Measurements from ENCODE around the gene EFCAB11. TPM values are rescaled to one million over a fixed set of nuclear protein-coding genes. Genes with fewer than 3 reads are reported as not detected.

EFCAB11 gene
- total and polyA plus RNA-seq, 2 donors (not counting 3 experiments of a cell fraction or from before 2014, with no cell fraction given), result 2.8 to 6.3 TPM

DNA sequence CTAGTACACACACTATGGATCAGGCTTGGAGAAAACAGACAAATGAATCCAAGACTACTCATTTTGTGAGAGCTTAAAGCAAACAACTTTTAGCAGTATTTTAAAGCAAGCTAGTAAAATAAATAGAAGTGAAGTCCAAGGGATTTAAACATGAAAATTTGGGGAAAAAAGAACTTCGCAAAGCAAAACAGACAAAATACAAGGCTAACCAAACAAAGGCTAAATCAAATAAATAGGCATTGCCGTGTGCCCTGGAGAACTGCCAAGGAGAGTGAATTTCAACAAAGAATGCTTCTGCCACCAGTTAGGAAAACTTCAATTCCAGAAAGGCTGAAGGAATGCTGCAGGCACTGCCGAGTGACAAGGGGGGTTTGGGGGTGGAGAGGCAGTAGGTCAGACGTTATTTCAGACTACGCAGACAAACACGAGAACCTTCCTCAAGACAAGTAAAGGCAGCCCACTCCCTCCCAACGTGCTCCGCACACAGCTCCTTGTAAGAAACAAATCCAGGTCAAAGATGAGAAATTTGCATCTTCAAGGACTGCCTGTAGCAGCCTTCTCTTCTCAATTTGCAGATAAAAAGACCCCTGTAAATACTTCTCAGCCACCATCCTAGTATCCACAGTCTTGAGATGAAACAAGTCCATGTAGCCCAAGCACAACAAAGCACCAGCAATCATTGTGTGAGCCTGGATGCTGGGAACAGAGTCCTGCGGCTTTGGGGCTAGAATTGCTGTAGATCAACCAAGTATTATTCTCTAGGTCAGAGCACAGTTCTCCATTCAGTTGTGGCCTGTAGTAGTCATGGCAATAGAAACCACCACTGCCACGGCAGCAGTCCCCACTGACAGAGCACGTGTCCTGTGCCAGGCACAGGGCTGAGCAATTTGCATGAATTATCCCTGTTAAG lies 43.3 kb downstream of the EFCAB11 start:
- FAIRE-seq, result no peak

More for the DNA sequence above, 43.3 kb downstream of the EFCAB11 start:
- H4K20me1 ChIP-seq (replicated peaks; ENCODE audit: control insufficient read depth, extremely low read depth, insufficient read depth, low read length), result no peaks in the 10 kb centered on the region
- no peaks in the 10 kb centered on the region for H3K9me3 ChIP-seq (replicated peaks; ENCODE audit: control insufficient read depth, insufficient read depth, low read length)
- no TSS peak for BruUV-seq (replicated peaks)
- H3K9ac ChIP-seq (replicated peaks; ENCODE audit: extremely low read depth, insufficient read depth, low read length), result no peak overlapping the region
- dilution Hi-C loops (cut with MboI; ENCODE audit: extremely low pct_ligation_motif_present, low sequenced_read_pairs), result no loop called here
- no peaks in the 10 kb centered on the region for H3K27me3 ChIP-seq (ENCODE audit: control insufficient read depth in 2 of 2, insufficient read depth in 2 of 2, low read length in 2 of 2)
- H3K79me2 ChIP-seq (ENCODE audit: control insufficient read depth, insufficient read depth, low read length), result no peaks in the 10 kb centered on the region
- no peak for TF ChIP-seq POLR2AphosphoS5 (IDR thresholded peaks at IDR 0.05; ENCODE audit: insufficient read depth, low read depth, low read length)
- no peak for TF ChIP-seq POLR2A (IDR thresholded peaks at IDR 0.05; ENCODE audit: low read depth, low read length)
- no peak for TF ChIP-seq JUN (IDR thresholded peaks at IDR 0.05; ENCODE audit: borderline replicate concordance, insufficient read depth, insufficient read length, low read depth)
- TF ChIP-seq, protein P1, sequence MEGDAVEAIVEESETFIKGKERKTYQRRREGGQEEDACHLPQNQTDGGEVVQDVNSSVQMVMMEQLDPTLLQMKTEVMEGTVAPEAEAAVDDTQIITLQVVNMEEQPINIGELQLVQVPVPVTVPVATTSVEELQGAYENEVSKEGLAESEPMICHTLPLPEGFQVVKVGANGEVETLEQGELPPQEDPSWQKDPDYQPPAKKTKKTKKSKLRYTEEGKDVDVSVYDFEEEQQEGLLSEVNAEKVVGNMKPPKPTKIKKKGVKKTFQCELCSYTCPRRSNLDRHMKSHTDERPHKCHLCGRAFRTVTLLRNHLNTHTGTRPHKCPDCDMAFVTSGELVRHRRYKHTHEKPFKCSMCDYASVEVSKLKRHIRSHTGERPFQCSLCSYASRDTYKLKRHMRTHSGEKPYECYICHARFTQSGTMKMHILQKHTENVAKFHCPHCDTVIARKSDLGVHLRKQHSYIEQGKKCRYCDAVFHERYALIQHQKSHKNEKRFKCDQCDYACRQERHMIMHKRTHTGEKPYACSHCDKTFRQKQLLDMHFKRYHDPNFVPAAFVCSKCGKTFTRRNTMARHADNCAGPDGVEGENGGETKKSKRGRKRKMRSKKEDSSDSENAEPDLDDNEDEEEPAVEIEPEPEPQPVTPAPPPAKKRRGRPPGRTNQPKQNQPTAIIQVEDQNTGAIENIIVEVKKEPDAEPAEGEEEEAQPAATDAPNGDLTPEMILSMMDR (IDR thresholded peaks at IDR 0.05; ENCODE audit: extremely low read depth in 1 of 2, insufficient read depth in 1 of 2, low read depth in 1 of 2, low read length in 2 of 2), result no peak
- TF ChIP-seq MYC (IDR thresholded peaks at IDR 0.05; ENCODE audit: low read depth, low read length), result no peak
- no peak for TF ChIP-seq FOS (IDR thresholded peaks at IDR 0.05; ENCODE audit: borderline replicate concordance, insufficient read depth, low read length)
- no peak for TF ChIP-seq EZH2 (IDR thresholded peaks at IDR 0.05; ENCODE audit: borderline replicate concordance, low read depth, low read length, severe bottlenecking)
- TF ChIP-seq, protein P2, sequence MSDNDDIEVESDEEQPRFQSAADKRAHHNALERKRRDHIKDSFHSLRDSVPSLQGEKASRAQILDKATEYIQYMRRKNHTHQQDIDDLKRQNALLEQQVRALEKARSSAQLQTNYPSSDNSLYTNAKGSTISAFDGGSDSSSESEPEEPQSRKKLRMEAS (IDR thresholded peaks at IDR 0.05; ENCODE audit: insufficient read depth, insufficient read length), result no peak
- H3K36me3 ChIP-seq (ENCODE audit: control insufficient read depth in 2 of 2, extremely low read depth in 1 of 2, insufficient read depth in 2 of 2, low read length in 2 of 2), result no peaks in the 10 kb centered on the region
- no peak overlapping the region for H3K27ac ChIP-seq (ENCODE audit: insufficient read depth, low read depth, low read length)
- H2AFZ ChIP-seq (ENCODE audit: low read depth, low read length), result no peak overlapping the region
- H3K4me2 ChIP-seq (ENCODE audit: insufficient read depth, low read length), result no peak overlapping the region
- POLR2A ChIA-PET, result no interaction called here
- H3K4me1 ChIP-seq (ENCODE audit: control insufficient read depth, extremely low read depth, insufficient read depth, low read length), result no peaks in the 10 kb centered on the region
- peak; percentile 49 for DNase-seq (ENCODE audit: low read depth, low spot score)
- H3K4me3 ChIP-seq (replicated peaks in 1 of 3; ENCODE audit: insufficient read depth in 1 of 3, low read depth in 1 of 3, low read length in 3 of 3), result no peak overlapping the region
- no peaks in the 10 kb centered on the region for H3K9me1 ChIP-seq (replicated peaks; ENCODE audit: control insufficient read depth, extremely low read depth, insufficient read depth, low read length)
- intact Hi-C loops (cut with micrococcal nuclease), result loop anchor here (1.0 to 10.0 kb wide), 3 partner anchors 139 to 1246 kb away; no protein-coding TSS in a partner anchor
- CTCF ChIA-PET, result interaction anchor here (0.6 to 2.9 kb wide), 9 partner anchors 12 to 884 kb away, joined by 3 to 18 read pairs (median 4); no protein-coding TSS in a partner anchor

All from endothelial cell of umbilical vein (primary cell).